Activated gamma-delta T cell treated with Interleukin-2 at 50 U/mL for 16 hours (primary cell): Measurements from ENCODE around the gene ACOX2.

Experiments
- DNase-seq: peaks from one replicate; pipeline ENCODE4 v3.0.0-alpha.2; 2020

The ACOX2 gene

GRCh38 chr3:58566398-58567250 lies 29.6 kb upstream of the ACOX2 start:
- DNase-seq = no peak

- DNase-seq = no peak
These were observed 28.8 kb upstream of the ACOX2 start for GRCh38 chr3:58565621-58566397.

GRCh38 chr3:58564456-58565160 lies 27.6 kb upstream of the ACOX2 start:
- no peak for DNase-seq

- no peak for DNase-seq
These were observed 27.1 kb upstream of the ACOX2 start for GRCh38 chr3:58564054-58564453.

GRCh38 chr3:58563386-58564035 lies 26.5 kb upstream of the ACOX2 start:
- no peak for DNase-seq

- DNase-seq = no peak
These were observed 25.5 kb upstream of the ACOX2 start for GRCh38 chr3:58562498-58562897.

GRCh38 chr3:58560771-58561311 lies 23.9 kb upstream of the ACOX2 start:
- DNase-seq = no peak

GRCh38 chr3:58559586-58559985 lies 22.6 kb upstream of the ACOX2 start:
- no peak for DNase-seq

- no peak for DNase-seq
These were observed 20.5 kb upstream of the ACOX2 start for GRCh38 chr3:58557491-58557890.

GRCh38 chr3:58556761-58557221 lies 19.8 kb upstream of the ACOX2 start:
- DNase-seq = no peak

- DNase-seq = no peak
These were observed 19.0 kb upstream of the ACOX2 start for GRCh38 chr3:58556001-58556400.

- no peak for DNase-seq
These were observed 18.2 kb upstream of the ACOX2 start for GRCh38 chr3:58555203-58555602.

GRCh38 chr3:58553003-58553402 lies 16.0 kb upstream of the ACOX2 start:
- DNase-seq = no peak

GRCh38 chr3:58551636-58552180 lies 14.7 kb upstream of the ACOX2 start:
- no peak for DNase-seq

GRCh38 chr3:58544541-58544940 lies 7.6 kb upstream of the ACOX2 start:
- DNase-seq = no peak

GRCh38 chr3:58540176-58540858 lies 3.3 kb upstream of the ACOX2 start:
- DNase-seq = no peak

GRCh38 chr3:58539626-58540025 lies 2.6 kb upstream of the ACOX2 start:
- no peak for DNase-seq

GRCh38 chr3:58537412-58538301 lies 667 bp upstream of the ACOX2 start:
- no peak for DNase-seq

GRCh38 chr3:58535531-58536500 lies 1.2 kb downstream of the ACOX2 start:
- DNase-seq = no peak
